ENCODE results near the gene GRIN3B. TPM values are rescaled to one million over a fixed set of nuclear protein-coding genes. Genes with fewer than 3 reads are reported as not detected.

Gene GRIN3B
- total RNA-seq, 1 donor from 2014 or later: 0.46 TPM

DNA sequence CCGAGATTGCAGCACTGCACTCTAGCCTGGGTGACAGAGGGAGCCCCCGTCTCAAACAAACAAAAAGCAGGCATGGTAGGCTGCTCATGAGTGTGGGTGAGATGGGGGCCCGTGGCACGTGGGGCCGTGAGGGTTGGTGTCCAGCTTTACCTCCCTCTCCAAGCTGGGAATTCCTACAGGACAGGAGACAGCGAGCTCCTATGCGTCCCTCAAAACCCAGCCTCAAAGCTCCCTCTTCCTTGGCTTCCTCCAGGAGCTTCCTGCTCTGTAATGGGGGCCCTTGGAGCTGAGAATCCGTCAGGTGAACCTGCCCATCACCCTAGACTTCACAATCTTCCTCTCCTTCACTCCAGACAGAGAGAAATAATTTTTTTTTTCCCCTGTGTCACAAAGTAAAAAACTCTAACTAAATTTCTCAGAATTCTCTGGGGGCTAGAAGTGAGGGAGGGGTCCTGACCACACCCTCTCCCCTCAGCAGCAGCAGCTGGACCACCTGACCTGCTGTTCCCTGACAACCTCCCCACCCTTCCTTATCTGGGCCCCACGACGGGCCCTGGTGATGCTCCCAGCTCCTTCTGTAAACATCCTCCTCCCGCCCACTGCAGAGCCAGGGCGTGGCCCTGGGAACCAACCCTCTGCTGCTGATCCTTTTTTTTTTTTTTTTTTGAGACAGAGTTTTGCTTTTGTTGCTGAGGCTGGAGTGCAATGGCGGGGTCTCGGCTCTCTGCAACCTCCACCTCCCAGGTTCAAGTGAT lies 38.2 kb upstream of the GRIN3B start:
- H3K4me3 ChIP-seq (ENCODE audit: low read depth, low read length): no peak overlapping the region
- TF ChIP-seq, protein P1, sequence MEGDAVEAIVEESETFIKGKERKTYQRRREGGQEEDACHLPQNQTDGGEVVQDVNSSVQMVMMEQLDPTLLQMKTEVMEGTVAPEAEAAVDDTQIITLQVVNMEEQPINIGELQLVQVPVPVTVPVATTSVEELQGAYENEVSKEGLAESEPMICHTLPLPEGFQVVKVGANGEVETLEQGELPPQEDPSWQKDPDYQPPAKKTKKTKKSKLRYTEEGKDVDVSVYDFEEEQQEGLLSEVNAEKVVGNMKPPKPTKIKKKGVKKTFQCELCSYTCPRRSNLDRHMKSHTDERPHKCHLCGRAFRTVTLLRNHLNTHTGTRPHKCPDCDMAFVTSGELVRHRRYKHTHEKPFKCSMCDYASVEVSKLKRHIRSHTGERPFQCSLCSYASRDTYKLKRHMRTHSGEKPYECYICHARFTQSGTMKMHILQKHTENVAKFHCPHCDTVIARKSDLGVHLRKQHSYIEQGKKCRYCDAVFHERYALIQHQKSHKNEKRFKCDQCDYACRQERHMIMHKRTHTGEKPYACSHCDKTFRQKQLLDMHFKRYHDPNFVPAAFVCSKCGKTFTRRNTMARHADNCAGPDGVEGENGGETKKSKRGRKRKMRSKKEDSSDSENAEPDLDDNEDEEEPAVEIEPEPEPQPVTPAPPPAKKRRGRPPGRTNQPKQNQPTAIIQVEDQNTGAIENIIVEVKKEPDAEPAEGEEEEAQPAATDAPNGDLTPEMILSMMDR (conservative IDR thresholded peaks at IDR 0.05; ENCODE audit: low read depth, low read length): no peak
- DNase-seq (ENCODE audit: low read depth): no peak

DNA sequence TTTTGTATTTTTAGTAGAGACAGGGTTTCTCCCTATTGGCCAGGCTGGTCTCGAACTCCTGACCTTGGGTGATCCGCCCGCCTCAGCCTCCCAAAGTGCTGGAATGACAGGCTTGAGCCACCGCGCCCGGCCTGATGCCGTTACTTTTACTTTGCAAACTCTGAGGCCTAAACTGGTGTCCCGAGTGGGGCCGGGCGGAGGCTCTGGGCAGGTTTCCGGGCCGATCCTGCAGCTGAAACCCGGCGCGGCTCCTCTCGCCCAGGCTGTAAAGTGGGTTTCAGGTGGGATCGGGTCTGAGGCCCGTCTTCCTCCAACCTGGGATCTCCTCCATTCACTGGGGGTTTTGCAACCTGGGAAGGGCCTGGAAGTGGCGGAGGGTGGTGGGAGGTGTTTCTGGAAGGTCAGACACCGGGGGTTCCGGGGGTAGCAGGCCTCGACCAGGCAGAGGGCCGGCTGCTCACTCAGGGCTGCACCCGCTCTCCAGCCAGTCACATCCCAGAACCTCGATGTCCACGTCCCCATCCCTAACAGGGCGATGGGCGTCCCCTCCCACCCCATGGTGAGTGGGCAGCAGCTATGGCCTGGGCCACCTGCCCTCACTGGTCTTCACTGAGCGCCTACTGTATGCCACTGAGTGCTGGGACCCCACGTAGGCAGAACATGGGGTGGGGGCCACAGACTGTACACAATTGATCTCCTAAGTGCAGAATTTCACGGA lies 37.4 kb upstream of the GRIN3B start:
- TF ChIP-seq, protein P1 (conservative IDR thresholded peaks at IDR 0.05; ENCODE audit: low read depth, low read length): no peak

DNA sequence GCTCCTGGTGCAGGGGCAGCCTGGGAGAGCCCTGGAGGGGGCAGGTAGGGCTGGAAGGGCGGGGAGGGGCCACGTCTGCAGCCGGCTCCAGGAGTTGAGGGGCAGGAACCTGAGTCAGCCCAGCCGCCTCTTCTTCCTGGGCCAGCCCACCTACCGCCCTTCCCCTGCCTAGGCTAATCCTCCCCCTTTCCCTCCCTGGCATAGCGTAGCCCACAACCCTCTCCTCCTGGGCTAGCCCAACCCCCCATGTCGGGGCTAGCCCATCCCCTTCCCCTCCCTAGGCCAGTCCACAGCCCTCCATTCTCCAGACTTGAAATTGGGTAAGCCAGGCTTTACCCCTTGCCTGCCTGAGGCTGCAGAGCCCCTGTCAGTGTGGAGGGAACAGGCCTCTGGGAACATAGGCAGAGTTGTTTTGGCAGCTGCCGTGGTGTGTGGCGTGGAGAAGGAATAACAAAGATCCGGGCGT lies 36.7 kb upstream of the GRIN3B start:
- TF ChIP-seq, protein P1 (conservative IDR thresholded peaks at IDR 0.05; ENCODE audit: low read depth, low read length): no peak
- DNase-seq (ENCODE audit: low read depth): no peak
- H3K4me3 ChIP-seq (ENCODE audit: low read depth, low read length): no peak overlapping the region

More for the DNA sequence above, 37.4 kb upstream of the GRIN3B start:
- no peak for DNase-seq (ENCODE audit: low read depth)
- no peak overlapping the region for H3K4me3 ChIP-seq (ENCODE audit: low read depth, low read length)

DNA sequence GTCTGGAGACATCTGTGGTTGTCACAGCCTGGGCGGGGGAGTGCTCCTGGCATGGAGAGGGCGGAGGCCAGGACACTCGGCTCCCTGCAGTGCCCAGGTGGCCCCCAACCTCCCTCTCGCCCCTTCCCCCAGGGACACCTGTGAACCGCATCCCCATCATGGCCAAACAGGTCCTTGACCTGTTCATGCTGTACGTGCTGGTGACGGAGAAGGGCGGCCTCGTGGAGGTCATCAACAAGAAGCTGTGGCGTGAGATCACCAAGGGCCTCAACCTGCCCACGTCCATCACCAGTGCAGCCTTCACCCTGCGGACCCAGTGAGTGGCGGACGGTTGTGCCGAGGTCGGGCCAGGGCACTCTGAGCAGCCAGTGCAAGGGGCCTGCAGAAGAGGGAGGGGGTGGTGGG lies 36.1 kb upstream of the GRIN3B start:
- no peak for DNase-seq (ENCODE audit: low read depth)
- TF ChIP-seq, protein P1 (conservative IDR thresholded peaks at IDR 0.05; ENCODE audit: low read depth, low read length): no peak
- H3K4me3 ChIP-seq (ENCODE audit: low read depth, low read length): no peak overlapping the region

DNA sequence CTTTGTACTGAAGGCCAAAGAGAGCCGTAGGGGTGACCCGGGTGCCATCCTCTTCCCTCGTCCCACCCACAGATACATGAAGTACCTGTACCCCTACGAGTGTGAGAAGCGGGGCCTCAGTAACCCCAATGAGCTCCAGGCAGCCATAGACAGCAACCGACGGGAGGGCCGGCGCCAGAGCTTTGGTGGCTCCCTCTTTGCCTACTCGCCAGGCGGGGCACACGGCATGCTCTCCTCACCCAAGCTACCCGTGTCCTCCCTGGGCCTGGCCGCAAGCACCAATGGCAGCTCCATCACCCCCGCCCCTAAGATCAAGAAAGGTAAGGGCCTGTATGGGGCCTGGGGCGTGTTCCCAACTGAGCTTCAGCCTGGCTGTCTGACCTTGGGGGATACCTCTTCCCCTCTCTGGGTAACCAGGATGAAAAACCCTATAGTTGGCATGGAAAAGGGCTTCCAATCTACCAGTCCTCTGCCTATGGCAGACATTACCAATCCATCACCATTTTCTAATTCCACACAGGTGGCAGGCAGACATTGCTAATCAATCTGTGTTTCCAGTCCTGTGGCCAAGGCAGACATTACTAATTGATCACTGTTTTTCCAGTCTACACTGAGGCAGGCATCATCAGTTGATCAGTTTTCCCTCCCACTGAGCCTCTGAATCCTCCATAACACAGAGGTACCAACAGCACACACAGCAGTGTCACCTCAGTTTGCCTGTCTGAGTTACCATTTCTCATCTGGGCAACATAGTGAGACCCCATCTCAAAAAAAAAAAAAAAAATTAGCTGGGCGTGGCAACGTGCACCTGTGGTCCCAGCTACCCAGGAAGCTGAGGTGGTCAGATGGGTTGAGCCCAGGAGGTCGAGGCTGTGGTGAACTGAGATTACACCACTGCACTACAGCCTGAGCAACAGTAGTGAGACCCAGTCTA lies 35.2 kb upstream of the GRIN3B start:
- TF ChIP-seq, protein P1 (conservative IDR thresholded peaks at IDR 0.05; ENCODE audit: low read depth, low read length): no peak
- DNase-seq (ENCODE audit: low read depth): no peak
- H3K4me3 ChIP-seq (ENCODE audit: low read depth, low read length): no peak overlapping the region

DNA sequence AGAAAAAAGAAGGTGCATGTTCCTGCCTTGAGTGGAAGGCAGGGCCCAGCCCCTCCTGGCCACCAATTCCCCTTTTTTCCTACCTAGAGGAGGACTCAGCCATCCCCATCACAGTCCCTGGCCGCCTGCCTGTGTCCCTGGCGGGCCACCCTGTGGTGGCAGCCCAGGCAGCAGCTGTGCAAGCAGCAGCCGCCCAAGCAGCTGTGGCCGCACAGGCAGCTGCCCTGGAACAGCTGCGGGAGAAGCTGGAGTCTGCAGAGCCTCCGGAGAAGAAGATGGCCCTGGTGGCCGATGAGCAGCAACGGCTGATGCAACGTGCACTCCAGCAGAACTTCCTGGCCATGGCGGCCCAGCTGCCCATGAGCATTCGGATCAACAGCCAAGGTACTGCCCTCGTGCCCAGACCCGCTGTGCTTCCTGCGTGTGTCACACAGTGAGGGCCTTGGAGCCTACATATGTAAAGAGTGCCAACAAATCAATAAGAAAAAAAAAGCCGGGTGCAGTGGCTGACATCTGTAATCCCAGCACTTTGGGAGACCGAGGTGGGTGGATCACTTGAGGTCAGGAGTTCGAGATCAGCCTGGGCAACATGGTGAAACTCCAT lies 33.6 kb upstream of the GRIN3B start:
- no peak for DNase-seq (ENCODE audit: low read depth)
- H3K4me3 ChIP-seq (ENCODE audit: low read depth, low read length): no peak overlapping the region
- TF ChIP-seq, protein P1 (conservative IDR thresholded peaks at IDR 0.05; ENCODE audit: low read depth, low read length): no peak
